Femur (tissue), 1 donor: Measurements from ENCODE around the gene DIO3.

Source experiments
- DNase-seq: peaks from one replicate; pipeline ENCODE4 v3.0.0-alpha.2; 2017

Gene DIO3

DNA sequence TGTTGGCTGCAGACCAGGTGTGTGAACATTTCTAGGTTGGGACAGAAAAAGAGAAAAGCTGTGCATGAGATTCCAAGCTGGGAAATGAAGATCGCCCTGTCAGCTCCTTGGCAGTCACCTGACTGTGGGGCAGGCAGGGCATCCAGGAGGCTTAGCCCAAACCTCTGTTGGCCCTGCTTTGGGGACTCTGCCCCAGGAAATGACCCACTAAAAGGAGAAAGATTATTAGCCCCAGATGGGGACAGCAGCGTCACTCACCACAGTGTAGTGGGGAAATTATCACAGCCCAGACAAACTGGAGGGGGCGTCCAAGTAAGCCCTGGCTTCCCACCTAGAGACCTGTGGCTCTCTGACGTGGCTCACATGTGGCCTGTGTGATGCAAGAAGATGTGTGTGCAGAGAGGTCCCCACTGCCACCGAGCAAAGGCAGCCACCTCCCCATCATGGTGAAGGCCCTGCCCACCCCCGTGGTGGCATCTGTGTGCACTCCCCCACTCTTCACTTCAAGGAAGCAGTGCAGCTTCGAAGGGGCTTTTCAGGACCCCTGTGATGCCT lies 39.1 kb downstream of the DIO3 start:
- DNase-seq, result no peak

GRCh38 chr14:101600891-101601605 lies 39.8 kb downstream of the DIO3 start:
- peak; percentile 5 for DNase-seq

DNA sequence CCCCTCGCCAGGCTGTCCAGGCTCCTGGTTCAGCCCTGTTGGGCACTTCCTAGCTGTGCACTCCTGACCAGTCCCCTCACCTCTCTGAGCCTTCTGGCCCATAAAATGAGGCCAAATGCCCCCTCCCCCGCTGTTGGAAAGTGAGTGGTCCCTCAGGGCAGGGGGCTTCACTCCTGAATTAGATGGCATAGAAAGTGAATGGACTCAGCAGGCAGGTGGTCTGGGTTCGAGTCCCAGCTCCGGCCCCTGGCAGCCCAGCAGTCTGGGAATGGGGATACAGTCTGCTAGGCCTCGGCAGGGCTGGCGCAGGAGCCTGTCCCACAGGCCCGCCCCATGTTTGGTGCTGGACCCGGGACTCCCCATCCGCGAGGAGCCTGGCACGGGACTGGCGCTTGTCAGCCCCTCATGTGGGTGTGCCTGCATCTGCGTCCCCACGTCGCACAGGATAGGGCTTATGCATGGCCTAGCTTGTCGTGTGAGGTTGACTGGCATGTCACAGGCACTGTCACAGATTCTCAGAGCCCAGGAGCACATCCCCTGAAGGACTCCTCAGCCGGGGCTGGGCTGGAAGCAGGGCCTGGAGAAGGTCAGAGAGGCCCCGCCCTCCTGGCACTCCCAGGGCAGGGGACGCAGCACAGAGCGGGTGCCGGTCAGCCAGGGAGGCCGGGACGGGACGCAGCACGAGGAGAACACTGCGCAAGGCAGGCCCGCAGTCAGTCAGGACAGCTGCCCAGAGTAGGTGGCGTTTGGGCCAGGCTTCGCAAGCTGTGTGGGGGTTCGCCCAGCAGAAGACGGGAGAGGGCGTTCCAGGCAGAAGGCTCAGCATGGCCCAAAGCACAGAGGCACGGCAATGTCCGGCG lies 40.5 kb downstream of the DIO3 start:
- DNase-seq, result peak; percentile 10

GRCh38 chr14:101602466-101602840 lies 41.2 kb downstream of the DIO3 start:
- peak; percentile 6 for DNase-seq

DNA sequence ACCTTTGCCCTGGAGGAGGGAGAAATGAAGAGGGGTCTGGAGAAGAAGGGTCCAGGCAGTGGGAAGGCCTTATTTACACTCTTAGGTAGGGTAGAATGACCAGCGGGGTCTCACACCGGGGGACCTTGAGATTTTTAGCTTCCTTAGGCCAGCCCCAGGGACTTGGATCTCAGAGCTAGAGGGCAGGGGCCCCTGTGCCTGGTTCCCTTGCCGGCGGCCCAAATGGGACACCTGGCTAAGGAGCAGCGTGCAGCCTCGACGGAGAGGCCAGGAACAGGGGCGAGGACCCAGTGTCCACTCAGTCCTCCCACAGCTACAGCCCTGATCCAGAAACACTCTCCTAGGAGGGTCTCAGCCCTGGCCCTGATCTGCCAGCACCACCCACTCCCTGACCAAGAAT lies 41.8 kb downstream of the DIO3 start:
- DNase-seq, result peak; percentile 6

DNA sequence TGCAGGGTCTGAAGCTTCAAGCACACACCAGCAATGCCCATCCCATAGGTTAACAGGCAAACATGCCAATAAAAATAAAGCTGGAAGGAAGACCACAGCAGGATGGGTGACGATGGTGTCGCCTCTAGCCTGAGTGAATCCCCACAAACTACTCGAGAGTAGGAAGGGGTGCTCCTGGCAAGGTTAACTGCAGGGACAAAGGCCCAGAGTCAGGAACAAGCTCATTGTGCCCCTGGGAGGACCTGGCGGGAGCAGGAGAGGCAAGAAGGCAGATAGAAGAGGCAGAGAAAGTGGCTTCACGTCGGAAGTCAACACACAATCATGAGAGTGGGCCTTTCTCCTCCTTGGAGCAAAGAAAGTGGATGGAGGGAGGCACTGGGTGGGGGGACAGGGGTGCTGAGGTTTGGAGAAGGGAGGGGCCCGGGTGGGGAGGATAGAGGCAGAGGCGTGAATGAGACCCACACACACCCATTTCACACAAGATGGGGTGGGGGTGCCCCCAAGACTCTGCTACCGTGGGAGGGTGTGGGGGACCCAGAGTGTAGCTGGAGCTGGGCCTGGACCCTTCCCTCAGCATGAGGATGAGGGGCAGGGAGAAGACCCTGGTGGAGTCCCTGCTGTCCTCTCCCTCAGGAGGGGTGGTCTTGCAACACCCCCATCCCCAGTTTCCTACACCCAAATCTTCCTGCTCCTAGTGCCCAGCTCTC lies 43.1 kb downstream of the DIO3 start:
- peak; percentile 12 for DNase-seq

GRCh38 chr14:101604935-101605780 lies 43.9 kb downstream of the DIO3 start:
- DNase-seq, result peak; percentile 6

DNA sequence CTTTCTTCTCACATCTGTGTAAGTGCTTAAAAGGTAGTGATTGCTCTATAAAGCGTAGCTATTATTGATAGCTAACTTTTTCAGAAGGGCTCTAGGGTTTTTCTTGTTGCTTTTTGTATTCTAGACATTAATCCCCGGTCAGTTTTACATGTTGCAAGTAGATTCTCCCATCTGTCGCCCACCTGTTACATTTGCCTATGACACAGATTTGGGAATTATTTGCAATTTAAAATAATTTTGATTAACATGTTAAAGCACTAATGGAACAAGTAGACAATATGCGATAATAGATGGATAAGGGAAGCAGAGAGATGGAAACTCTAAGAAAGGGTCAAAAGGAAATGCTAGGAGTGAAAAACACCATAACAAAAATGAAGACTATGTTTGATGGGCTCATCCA lies 44.5 kb downstream of the DIO3 start:
- DNase-seq, result no peak
